Stimulated activated CD8-positive, alpha-beta memory T cell treated with anti-CD3 and anti-CD28 coated beads, Interleukin-2, amount 100 ng/mL, for 1 hour (primary cell): Measurements from ENCODE around the gene MRPL36.

Experiments
- DNase-seq, 2 donors: peaks; one replicate each; pipeline ENCODE4 v3.0.0-alpha.2; 2020; ENCODE audit warnings: low read depth in 2 of 2

The MRPL36 gene

DNA sequence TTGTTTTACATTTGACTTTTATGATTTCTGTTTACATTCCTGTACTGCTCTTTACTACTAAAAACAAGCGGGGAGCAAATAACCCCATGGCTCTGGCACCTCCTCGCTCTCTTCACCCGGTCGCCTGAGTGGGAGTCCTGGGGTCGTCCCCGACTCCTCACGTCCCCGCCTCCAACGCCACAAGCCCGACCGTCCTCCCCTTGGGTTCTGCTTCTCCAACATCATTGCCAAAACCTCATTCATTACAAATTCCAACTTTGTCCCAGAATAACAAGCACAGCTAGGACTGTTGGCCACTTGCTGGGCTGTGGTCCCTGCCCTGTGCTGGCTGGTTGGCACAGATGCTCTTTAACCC is 35.1 kb downstream of the MRPL36 start:
- no peak for DNase-seq

DNA sequence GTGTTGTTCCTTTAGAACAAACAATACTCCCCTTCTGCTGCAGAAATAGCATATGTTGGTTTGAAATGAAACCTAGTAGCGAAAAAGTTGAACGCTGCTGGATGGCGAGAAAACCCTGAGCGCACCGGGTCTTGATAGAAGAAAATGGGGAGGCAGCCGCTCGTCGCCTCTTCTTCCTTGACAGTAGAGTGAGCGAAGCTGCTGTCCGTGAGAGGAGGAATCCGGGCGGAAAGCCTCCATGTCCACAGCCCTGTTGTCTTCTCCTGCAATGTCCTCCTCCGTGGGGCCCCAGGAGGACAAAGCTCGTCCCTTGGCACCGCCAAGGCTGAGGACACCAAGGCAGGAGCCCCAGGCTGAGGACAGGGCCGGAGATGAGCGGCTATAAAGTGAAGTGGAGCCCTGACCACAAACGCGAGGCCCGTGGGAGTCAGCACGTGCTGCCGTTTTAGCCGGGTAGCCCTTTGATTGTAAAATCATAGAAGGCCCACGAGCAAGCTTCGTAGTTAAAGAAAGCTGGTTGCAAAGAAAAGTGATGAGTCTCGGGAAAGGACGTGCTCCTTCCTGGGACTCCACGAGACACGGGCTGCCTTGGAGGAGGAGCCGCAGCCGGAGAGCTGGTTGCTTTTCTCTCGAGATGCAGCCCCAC is 35.6 kb downstream of the MRPL36 start:
- no peak for DNase-seq

DNA sequence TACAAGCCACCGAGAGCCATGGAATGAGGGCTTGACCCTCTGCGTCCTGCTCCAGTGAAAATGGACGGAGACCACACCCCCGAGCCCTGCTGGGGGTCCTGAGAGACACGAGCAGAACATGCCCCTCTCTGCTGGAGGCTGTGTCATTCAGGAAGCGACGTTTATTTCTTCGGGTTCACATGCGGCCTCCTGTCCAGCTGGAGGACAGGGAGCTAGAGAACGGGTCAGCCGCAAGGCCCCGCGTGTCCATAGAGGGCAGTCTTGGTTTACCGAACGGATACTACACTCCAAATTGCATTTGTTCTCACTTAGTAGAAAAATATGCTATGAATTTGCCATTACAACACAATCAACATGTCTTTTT is 36.1 kb downstream of the MRPL36 start:
- peak in 1 of 2 donors; percentile 7 for DNase-seq

DNA sequence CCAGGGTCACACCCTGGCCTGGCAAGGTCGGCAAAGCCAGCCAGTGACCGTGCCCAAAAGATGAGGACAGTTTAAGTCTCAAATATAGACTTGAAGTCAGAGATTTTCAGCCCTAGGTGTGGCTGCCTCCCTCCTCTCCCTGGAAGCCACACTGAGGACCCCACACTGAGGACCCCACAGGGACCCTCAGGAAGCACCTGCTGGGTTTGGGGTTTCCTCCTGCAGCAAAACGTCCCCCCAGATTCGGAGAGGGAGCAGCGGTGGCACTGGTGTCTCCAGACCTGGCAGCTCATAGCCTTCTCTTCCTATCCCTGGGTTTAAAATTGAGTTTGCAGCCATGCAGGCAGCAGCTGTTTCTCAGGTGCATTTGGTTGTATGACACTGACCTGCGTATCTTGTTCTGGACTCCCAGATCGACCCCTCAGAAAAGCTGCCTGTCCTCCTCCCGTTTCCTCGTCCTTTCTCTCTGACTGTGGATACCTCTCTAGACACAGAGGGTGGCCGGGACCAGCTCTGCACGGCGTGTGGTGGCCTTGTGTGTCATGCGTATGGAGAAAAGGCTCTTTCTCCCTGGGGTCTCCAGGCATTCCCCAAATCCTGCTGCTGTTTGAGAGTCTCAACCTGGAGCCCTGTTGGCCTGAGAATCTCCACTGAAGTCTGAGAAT is 36.6 kb downstream of the MRPL36 start:
- no peak for DNase-seq

DNA sequence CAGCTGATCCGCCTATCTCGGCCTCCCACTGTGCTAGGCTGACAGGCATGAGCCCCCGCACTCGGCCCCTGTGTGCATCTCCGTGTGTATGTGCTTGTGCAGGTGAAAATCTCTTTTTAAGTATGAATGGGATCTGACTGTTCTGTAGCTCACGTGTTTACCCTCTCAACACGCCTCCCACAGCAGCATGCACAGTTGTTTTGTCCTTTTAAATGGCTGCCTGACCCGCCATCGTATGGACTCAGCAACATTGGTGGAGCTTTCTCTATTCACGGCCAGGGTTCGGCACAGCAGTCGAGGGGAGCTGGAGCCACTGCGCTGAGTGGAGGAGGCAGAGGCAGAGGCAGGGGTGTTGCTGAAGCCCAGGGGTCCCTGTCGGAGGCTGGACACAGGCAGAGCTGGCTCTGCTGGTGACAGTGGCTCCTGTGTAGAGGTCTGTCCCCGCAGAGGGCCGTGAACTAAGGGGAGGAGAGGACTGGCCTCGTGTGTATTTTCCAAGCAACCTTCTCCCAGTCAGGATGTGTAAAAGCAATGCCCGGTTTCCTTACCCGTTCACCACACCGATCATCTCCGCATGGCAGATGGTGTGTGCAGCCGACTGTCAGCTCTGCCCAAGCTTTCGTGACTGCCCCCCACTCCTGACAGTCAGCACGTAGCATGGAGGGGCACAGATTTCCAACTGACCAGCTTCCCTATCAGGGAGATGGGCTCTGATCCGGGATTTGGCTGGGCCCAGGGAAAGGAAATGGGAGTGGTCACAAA is 37.3 kb downstream of the MRPL36 start:
- DNase-seq = no peak

DNA sequence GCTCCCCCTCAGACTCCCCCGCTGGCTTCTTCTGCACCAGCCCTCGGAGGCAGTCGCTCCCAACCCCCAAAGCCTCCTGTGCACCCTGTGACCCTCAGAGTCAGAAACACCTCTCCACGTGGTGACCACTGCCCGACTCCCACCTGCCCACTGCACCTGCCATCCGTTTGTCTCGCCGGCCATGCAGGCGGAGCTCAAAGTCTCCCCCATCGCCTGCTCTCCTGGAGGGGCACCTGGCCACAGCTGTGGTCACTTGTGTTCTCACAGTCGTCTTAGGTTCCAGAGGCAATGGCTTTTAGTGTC is 38.2 kb downstream of the MRPL36 start:
- no peak for DNase-seq

DNA sequence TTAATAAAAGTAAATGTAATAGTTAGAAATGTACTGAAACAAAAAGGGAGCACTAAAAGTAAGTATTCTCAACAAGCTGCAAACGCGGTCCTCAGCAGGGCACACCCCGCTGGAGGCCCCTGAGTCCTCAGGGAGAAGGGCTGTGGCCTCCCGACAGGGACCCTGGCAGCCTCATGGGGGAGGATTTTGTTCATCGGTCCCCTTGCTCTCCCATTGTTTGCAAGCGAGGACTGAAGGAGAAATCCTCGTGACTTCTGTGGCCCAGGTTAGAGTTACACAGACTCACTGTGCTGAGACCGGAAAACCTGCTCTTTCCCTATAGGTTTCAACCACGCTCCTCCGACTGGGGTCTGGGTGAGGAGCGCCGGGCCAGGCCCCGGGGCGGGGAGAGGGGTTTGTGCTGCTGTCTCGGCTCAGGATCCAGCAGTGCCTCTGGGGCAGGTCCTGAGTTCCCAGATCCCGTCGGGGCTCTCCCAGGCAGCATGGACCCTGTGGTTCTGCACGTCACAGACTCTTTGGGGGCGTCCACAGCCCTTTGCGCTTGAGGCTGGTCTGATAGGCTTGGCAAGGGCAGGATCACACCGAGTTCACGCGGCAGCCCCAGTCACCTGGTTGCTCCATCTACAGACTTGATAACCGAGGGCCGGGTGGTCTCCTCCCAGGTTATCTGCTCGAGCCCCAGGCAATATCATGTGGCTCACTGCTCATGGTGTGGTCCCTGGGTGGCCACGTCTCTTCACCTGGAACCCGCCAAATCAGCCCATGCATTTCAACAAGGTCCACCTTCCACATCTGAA is 38.8 kb downstream of the MRPL36 start:
- no peak for DNase-seq

DNA sequence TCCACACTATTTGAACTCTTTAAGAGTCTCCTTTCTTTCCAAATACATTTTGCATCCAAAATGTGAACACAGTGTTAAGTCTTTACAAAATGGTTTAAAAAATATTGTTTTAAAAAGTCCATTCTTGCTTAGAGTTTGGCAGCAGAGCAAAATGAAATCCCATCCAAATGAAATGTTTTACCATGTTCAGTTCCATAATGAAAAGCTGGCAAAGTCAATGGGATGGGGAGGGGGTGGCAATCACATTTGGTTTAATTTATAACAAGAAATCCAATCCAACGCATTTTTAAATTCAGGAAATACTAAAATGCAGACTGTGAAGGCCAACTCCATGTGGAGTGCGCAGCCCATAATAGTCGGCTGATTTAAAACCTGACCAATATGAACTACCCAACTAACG is 39.4 kb downstream of the MRPL36 start:
- no peak for DNase-seq

DNA sequence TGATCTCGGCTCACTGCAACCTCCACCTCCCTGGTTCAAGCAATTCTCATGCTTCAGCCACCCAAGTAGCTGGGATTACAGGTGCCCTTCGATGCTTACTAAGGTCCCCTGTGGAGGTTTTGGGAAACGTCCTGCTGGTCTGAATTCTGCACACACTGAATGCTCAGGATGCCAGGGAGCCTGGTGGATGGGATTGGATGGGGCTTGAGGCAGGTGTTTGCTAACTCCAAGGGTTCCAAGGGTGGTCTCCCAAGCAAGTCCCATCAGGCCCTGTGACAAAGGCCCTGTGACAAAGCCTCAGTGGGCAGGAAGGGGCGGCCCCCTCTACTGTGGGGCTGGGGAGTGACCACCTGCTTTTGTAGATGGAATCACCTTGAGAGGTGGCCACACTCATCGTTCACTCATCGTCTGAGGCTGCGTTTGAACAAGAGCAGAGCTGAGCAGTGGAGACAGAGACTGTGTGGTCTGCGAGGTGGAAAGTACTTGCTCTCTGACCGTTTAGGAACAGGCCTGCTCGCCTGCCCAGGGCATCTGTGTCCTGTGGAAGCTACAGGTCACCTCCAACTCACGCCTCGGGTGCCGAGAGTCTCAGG is 40.2 kb downstream of the MRPL36 start:
- DNase-seq = no peak

DNA sequence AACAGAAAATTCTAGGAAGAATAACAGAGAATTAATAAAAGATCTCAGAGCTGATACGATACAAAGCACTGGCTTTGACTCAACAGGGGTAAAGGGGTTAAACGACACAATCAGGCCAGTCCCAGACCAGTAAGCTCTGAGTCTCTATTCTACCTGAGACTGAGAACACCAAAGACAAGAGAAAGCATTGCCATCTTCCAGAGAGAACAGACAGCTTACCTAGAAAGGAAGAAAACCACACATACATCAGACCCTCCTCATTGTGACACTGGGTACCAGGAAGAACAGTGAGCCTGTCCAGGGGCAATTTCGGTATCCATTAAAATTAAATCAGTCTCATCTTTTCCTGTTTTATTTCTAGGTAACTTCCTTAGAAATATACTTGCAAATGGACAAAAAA is 41.1 kb downstream of the MRPL36 start:
- no peak for DNase-seq

DNA sequence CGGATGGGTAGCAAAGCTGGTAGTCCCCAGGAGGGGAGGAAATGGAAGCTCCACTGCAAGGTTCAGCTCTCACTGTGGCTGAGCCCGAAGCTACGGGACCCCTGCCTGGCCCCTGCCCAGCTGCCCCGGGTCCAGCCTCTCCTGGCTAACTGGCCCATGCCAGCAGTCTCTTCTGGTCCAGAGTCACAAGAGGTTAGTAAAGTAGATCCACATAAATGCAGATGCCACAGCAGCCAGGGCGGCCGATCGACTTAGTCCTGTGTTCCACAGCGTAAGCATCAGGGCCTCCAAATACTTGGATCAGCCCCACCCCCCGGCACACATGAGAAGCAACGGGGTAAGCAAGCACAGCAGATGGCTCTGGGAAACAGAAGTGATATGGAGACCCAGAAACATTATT is 42.1 kb downstream of the MRPL36 start:
- DNase-seq = no peak

DNA sequence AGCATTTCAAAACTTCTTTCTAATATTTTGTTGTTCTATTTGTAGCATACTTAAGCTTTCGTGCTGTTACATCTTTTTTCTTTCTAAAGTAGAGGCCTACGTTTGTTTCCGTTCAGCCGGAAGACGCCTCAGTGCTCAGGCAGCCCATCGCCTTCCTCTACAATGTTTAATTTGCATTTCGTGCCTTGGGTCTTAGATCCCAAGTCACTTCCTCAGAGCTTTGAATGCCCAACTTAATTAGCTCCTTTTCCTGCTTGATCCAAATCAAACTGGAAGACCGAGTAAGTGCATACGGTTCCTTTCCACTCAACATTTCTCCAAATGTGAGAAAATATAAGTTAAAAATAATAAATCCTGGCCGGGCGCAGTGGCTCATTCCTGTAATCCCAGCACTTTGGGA is 43.2 kb downstream of the MRPL36 start:
- DNase-seq = no peak

DNA sequence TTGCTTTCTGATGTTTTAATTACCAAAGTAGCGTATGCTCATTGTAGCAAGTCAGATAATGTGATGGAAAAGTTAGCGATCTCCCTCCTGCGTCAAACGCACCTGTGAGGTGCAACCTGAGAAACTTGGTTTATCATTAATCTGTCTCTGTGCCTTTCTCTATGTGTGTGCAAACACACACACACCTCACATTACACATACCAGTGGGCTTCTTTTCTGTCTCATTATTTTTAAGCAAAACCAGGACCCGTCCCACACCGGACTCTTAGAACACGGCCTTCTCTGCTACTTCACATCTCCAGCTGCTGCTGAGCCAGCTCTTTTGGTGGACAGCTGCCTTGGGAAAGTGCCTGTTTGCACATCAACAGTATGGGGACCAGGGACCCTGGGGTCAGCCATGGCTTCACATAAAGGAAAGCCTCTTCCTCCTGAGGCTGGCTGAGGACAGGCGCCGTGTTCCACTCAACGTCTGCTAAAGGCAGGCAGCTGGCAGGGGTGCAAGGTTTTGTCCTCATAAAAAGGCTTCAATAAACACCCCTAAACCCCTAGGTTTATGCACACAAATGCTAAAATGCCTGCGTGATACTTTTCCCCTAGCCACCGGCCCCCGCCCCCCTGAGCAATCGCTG is 44.2 kb downstream of the MRPL36 start:
- DNase-seq = no peak

DNA sequence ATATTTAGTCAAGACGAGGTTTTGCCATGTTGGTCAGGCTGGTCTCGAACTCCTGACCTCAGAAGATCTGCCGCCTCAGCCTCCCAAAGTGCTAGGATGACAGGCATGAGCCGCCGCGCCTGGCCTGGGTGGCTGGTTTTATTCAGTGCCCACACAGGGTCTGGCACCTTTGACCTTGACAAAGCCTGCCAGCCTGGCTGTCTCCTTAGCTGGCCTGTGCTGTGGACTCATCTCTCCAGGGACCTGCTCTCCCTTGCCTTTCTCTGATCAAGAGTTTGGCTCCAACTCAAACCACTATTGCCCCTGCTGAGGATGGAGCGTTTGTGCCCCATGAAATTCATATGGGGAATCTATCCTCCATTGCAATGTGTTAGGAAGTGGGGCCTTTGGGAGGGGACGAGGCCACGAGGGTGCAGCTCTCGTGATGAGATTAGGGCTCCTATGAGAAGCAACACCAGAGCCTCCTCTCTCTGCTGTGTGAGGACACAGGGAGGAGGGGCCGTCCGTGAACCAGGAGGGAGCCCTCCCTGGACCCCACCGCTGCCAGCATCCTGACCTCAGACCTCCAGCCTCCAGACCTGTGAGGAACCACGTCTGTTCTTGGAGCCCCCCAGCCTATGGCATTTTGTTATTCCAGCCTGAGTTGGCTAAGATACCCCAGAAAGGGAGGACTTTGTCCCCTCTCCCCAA is 45.0 kb downstream of the MRPL36 start:
- no peak for DNase-seq

DNA sequence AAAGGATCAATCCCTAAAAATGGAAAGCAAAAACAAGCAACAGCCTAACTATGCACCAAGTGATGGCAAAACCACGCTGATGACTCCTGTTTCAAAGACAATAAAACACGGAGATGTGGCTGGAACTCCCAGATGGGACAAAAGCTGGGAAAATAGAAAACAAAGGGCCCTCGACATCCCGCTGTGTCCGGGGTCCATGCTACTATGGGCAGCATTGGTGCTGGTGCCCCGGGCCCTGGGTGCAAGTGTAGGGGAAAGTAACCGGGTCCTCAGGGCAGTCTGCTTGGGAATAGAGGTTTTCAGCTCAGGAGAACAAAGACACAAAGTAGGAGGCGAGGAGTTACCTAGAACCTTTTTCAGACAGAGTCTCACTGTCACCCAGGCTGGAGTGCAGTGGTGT is 46.1 kb downstream of the MRPL36 start:
- no peak for DNase-seq

DNA sequence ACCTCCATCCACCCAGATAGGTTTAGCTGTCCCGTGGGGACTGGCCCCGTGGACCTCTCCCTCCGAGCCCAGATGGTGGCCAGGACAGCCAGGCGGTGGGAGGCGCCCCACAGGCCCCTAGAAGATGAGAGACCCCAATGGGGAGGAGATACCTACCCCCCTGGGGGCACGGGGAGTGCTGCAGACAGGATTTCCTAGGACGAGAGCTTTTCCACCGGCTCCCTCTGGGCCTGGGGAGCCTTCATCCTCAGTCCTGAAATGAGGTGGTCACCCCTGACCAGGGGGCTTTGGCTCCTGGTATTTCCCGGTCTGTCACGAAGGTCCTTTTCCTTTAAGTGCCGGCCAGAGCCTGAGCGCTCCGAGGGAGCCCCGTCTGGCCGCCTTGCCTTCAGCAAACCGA is 46.8 kb downstream of the MRPL36 start:
- no peak for DNase-seq

DNA sequence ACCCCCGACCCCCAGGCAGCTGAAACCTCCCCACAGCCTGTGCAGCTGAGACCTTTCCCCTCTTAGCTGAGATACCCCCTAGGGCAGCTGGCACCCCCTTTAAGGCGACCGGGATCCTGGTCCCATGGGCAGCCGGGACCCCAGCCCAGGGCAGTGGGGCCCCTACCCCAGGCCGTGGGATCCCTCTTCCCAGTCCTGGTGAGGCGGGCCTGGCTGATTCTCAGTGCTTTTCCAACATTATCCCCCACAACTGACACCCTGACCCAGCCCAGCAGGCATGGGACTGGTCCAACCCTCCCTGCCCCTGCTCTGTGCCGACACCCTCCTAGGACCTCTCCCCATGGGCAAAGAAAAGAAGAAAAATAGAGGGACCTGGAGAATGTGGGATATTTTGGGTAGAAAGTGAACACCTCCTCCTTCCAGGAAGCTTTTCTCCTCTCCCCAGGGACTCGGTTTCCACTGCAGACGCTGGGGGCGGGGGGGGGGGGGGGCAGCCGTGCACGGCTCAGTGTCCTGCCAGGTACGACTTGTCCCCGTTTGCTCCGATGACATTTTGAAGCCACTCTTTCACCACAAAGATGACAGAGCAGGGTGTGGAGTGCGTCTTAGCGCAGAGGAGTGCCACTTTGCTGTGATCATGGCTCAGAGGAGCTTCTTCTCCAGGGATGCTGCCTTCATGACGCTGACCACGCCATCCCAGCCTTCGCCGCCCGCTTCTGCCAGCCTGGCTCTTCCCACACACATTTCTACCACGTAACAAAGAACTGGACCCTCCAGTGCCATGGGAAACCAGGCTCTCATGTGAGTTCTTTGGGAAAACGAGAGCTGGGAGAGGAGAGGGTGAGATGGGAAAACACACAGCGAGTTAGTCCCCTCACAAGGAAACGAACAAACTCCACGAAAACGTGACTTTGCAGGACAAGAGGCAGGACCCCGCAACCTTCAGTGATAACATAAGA is 47.5 kb downstream of the MRPL36 start:
- no peak for DNase-seq

DNA sequence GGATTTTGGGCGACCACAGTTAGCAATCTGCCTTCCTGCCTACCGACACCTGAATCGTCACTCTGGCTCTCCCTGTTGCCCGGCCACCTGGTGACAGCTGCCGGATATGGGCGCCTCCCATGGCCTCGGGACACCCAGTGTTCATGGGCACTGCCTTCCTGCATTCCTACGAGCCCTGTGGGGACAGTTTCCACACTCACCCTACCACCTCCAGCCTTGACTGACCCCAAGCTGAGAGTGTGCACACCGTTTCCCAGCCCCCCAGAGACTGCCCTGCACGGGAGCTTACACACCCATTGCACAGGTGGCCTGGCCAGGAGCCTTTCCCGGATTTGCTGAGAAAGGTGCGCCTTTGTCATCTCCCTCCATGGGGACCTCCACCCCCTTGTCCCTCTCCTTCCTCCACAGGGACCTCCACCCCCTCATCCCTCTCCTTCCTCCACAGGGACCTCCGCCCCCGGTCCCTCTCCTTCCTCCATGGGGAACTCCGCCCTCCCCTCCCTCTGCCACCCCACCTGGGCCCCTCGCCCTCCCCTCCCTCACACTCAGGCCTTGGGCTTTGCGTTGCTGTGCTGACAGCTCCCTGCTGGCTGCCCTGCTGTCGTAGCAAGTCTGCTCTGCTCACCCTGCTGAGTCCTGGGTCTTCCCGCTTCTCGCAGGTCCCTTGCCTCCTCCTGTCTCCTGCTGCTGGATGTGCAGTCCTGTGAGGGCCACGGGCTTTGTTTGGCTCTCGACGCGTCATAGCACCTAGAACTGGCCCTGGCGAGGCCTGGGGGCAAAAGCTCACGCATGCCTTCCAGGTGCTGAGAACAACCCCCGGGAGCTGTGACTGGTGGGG is 48.4 kb downstream of the MRPL36 start:
- DNase-seq = no peak

DNA sequence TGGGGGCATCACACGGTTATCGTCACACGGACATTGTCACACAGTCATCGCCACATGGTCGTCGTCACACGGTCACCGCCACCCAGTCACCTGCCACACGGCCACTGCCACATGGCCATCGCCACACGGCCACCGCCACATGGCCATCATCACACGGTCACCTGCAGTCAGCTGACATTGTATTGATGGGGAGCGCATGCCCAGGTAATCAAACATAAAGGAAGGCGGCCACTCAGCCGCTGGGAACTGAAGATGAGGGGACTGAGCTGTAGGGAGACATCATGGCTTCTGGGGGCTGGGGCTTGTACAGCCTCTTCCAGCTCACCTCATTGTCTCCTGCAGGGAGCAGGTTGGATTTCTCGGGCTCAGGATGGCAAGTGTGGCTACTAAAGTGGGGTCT is 49.2 kb downstream of the MRPL36 start:
- no peak for DNase-seq
